Spleen (tissue), 11 donors: ENCODE data around the gene DENND6B. TPM values are rescaled to one million over a fixed set of nuclear protein-coding genes. Genes with fewer than 3 reads are reported as not detected.

Experiments used
- DNase-seq: peaks from one replicate; pipeline ENCODE4 v3.0.0-alpha.2; 2020
- H3K27ac ChIP-seq, 8 donors: fragments of 200-600 bp; sonication (generic) in 7 of 8; 1 replicate in 4 of 8; 2 replicates in 4 of 8; pipeline versions ENCODE4 v1.5.0 to v1.8.0; 2016 to 2021; ENCODE audit warnings: inconsistent platforms in 4 of 8, mild to moderate bottlenecking in 4 of 8, moderate library complexity in 1 of 8
- H3K27me3 ChIP-seq, 7 donors: fragments of 200-600 bp; sonication (generic) in 6 of 7; replicated peaks in 1 of 7; 1 replicate in 4 of 7; 2 replicates in 3 of 7; pipeline versions ENCODE4 v1.5.0 to v1.8.0; 2016 to 2021; ENCODE audit warnings: inconsistent platforms in 3 of 7, mild to moderate bottlenecking in 1 of 7
- H3K36me3 ChIP-seq, 6 donors: fragments of 200-600 bp; sonication (generic) in 5 of 6; 1 replicate in 4 of 6; 2 replicates in 2 of 6; pipeline versions ENCODE4 v1.5.0 to v1.8.0; 2016 to 2021; ENCODE audit warnings: inconsistent platforms in 2 of 6
- H3K4me1 ChIP-seq, 6 donors: fragments of 200-600 bp; sonication (generic) in 5 of 6; 1 replicate in 3 of 6; 2 replicates in 3 of 6; pipeline versions ENCODE4 v1.5.0 to v1.8.0; 2016 to 2021; ENCODE audit warnings: inconsistent platforms in 3 of 6
- H3K4me3 ChIP-seq, 8 donors: fragments of 200-600 bp; sonication (generic) in 7 of 8; 1 replicate in 4 of 8; 2 replicates in 4 of 8; pipeline versions ENCODE4 v1.5.0 to v1.8.0; 2016 to 2021; ENCODE audit warnings: inconsistent platforms in 4 of 8, mild to moderate bottlenecking in 4 of 8, moderate library complexity in 2 of 8
- H3K9me3 ChIP-seq, 8 donors: fragments of 200-600 bp; sonication (generic) in 7 of 8; 1 replicate in 4 of 8; 2 replicates in 4 of 8; pipeline versions ENCODE4 v1.5.0 to v1.8.0; 2016 to 2021; ENCODE audit warnings: inconsistent platforms in 4 of 8
- CTCF ChIP-seq, 11 experiments: fragments of 200-600 bp in 7 of 11; fragments of 450-650 bp in 4 of 11; sonication (generic) in 4 of 11; IDR thresholded peaks in 8 of 11; conservative IDR thresholded peaks in 3 of 11; 1 replicate in 7 of 11; 2 replicates in 4 of 11; pipeline versions ENCODE4 v1.4.0 to v1.8.0; 2016 to 2021; ENCODE audit warnings: antibody characterized with exemption in 11 of 11, inconsistent platforms in 4 of 11, mild to moderate bottlenecking in 1 of 11
- POLR2A ChIP-seq, 3 donors: fragments of 450-650 bp; IDR thresholded peaks; one replicate each; pipeline ENCODE4 v1.5.1; 2017; ENCODE audit warnings: antibody characterized with exemption in 3 of 3, mild to moderate bottlenecking in 1 of 3
- POLR2AphosphoS5 ChIP-seq, 3 donors: sonication (generic); formaldehyde crosslinking; IDR thresholded peaks; one replicate each; pipeline ENCODE4 v1.5.1; 2017; ENCODE audit warnings: antibody characterized with exemption in 3 of 3
- WGBS, 5 donors: extraction: QIAGEN DNeasy Blood & Tissue Kit in 3 of 5; methylation state at CpG; one replicate each; pipeline versions ENCODE4 v1.1.5 to v1.1.7; 2013 to 2018; 5-methylcytosine and 5-hydroxymethylcytosine counted together
- intact Hi-C: fragments of 100-400 bp; cut with DNase I; formaldehyde crosslinking; loops from one replicate; pipeline ENCODE4 v1.15.0; 2023; ENCODE audit warnings: low total_unique reads
- polyA plus RNA-seq, 3 donors: library from polyadenylated mRNA; stranded (reverse); fragments of 200-250 nt; gene quantifications; one replicate each; pipeline ENCODE4 v1.2.1, GENCODE V29; 2013
- total RNA-seq, 7 donors: library from RNA; depleted of rRNA in 3 of 7; stranded (reverse); fragments of >200 nt in 3 of 7; fragmentation: NEBNext Ultra II Directional in 4 of 7; extraction: Animal tissue kit (Norgen Biotek cat#: 25700) in 4 of 7; gene quantifications; one replicate each; pipeline versions ENCODE4 v1.1.0 to v1.2.1, GENCODE V29; 2016 to 2021
- donor health status: healthy with polysubstance abuse.
- donor health status: DM: no; HTN: no; CAD: no; lungs with moderate emphysema.
- donor health status: DM: no; HTN: no; CAD: no.
- donor health status: Bipolar disorder and iron deficiency.
- donor health status: healthy.
- donor health status: DM: no; HTN: no; CAD: no.
- donor health status: DM: yes; HTN: yes; CAD: no.

The DENND6B gene
- total and polyA plus RNA-seq, 10 donors, result 4.5 to 10.4 (median 6.3) TPM

- H3K27me3 ChIP-seq, result peaks cover 0 to 9% (median 0%) of the 10 kb centered on the region in 7 donors
- no peak overlapping the region for H3K4me3 ChIP-seq
- DNase-seq, result no peak
- TF ChIP-seq CTCF (IDR thresholded peaks at IDR 0.05 in 8 of 11, conservative IDR thresholded peaks at IDR 0.05 in 3 of 11), result no peak
- no peak for TF ChIP-seq POLR2A (IDR thresholded peaks at IDR 0.05)
- no peak for TF ChIP-seq POLR2AphosphoS5 (IDR thresholded peaks at IDR 0.05)
- H3K36me3 ChIP-seq, result peaks cover 0 to 9% (median 0%) of the 10 kb centered on the region in 6 donors
- 84 to 97% (median 90%) methylated on average over 4 to 12 of the region's 12 CpGs for WGBS, 5 donors
- peak overlapping the region in 1 of 8 donors; percentile 12 for H3K27ac ChIP-seq
- peaks cover 44 to 91% (median 74%) of the 10 kb centered on the region in 6 donors for H3K4me1 ChIP-seq
- no peaks in the 10 kb centered on the region for H3K9me3 ChIP-seq
- intact Hi-C loops, result no loop called here
Observed at GRCh38 chr22:50312371-50312770, 14.4 kb downstream of the DENND6B start.

- no peak for DNase-seq
- no peak overlapping the region for H3K4me3 ChIP-seq
- intact Hi-C loops, result no loop called here
- TF ChIP-seq POLR2A (IDR thresholded peaks at IDR 0.05) (no peak), POLR2AphosphoS5 (IDR thresholded peaks at IDR 0.05) (peak in 2 of 3 donors; percentile 39 to 44)
- peak overlapping the region in 2 of 8 donors; percentile 12 for H3K27ac ChIP-seq
- H3K36me3 ChIP-seq, result peaks cover 0 to 9% (median 0%) of the 10 kb centered on the region in 6 donors
- peaks cover 47 to 91% (median 77%) of the 10 kb centered on the region in 6 donors for H3K4me1 ChIP-seq
- no peaks in the 10 kb centered on the region for H3K9me3 ChIP-seq
- 63 to 86% (median 76%) methylated on average over 7 to 23 of the region's 23 CpGs for WGBS, 5 donors
- peaks cover 0 to 15% (median 2%) of the 10 kb centered on the region in 7 donors for H3K27me3 ChIP-seq
Observed at GRCh38 chr22:50311606-50312351, 15.0 kb downstream of the DENND6B start.

- peak; percentile 75 for DNase-seq
- H3K9me3 ChIP-seq, result no peaks in the 10 kb centered on the region
- H3K27ac ChIP-seq, result peak overlapping the region in 2 of 8 donors; percentile 12
- H3K27me3 ChIP-seq, result peaks cover 0 to 23% (median 3%) of the 10 kb centered on the region in 7 donors
- TF ChIP-seq POLR2A (IDR thresholded peaks at IDR 0.05) (no peak), POLR2AphosphoS5 (IDR thresholded peaks at IDR 0.05) (no peak), CTCF (IDR thresholded peaks at IDR 0.05 in 8 of 11, conservative IDR thresholded peaks at IDR 0.05 in 3 of 11) (no peak)
- intact Hi-C loops, result no loop called here
- peaks cover 0 to 9% (median 0%) of the 10 kb centered on the region in 6 donors for H3K36me3 ChIP-seq
- WGBS, 5 donors, result 89 to 93% (median 92%) methylated on average over 5 to 16 of the region's 16 CpGs
- peaks cover 48 to 93% (median 82%) of the 10 kb centered on the region in 6 donors for H3K4me1 ChIP-seq
- H3K4me3 ChIP-seq, result no peak overlapping the region
Observed at GRCh38 chr22:50310949-50311444, 15.8 kb downstream of the DENND6B start.

- no peak overlapping the region for H3K4me3 ChIP-seq
- H3K36me3 ChIP-seq, result peaks cover 0 to 9% (median 0%) of the 10 kb centered on the region in 6 donors
- TF ChIP-seq POLR2A (IDR thresholded peaks at IDR 0.05), result no peak
- TF ChIP-seq POLR2AphosphoS5 (IDR thresholded peaks at IDR 0.05), result no peak
- no peak for TF ChIP-seq CTCF (IDR thresholded peaks at IDR 0.05 in 8 of 11, conservative IDR thresholded peaks at IDR 0.05 in 3 of 11)
- H3K9me3 ChIP-seq, result no peaks in the 10 kb centered on the region
- DNase-seq, result peak; percentile 75
- H3K27me3 ChIP-seq, result peaks cover 0 to 31% (median 3%) of the 10 kb centered on the region in 7 donors
- peak overlapping the region in 7 of 8 donors; percentile 63 to 94 (median 91) for H3K27ac ChIP-seq
- peaks cover 49 to 93% (median 84%) of the 10 kb centered on the region in 6 donors for H3K4me1 ChIP-seq
- WGBS, 5 donors, result 80 to 90% (median 85%) methylated on average over 19 to 21 of the region's 21 CpGs
- intact Hi-C loops, result no loop called here
Observed at GRCh38 chr22:50310031-50310722, 16.6 kb downstream of the DENND6B start.
